ENCODE data around the gene CTNNA2.

GRCh38 chr2:80501874-80502624 lies 989.2 kb downstream of the CTNNA2 start:
- TF ChIP-seq POLR2AphosphoS5 (IDR thresholded peaks at IDR 0.05) (no peak), CTCF (IDR thresholded peaks at IDR 0.05) (no peak), POLR2A (IDR thresholded peaks at IDR 0.05) (no peak)
